ENCODE measurements around the gene PRDM16.

The PRDM16 gene

GRCh38 chr1:3120994-3121393, 52.0 kb downstream of the PRDM16 start:
- no peaks in the 10 kb centered on the region for H3K36me3 ChIP-seq (ENCODE audit: control insufficient read depth, insufficient read depth, low read length)
- H3K4me1 ChIP-seq (ENCODE audit: control insufficient read depth, insufficient read depth, low read length) = peaks cover 1% of the 10 kb centered on the region
- H3K9ac ChIP-seq (ENCODE audit: low read length) = no peak overlapping the region
- H3K4me3 ChIP-seq (ENCODE audit: low read length) = no peak overlapping the region
- no peaks in the 10 kb centered on the region for H3K27me3 ChIP-seq (ENCODE audit: control insufficient read depth, insufficient read depth, low read length)
- no peaks in the 10 kb centered on the region for H3K9me3 ChIP-seq (ENCODE audit: control insufficient read depth, low read length)

GRCh38 chr1:3121401-3122210, 52.6 kb downstream of the PRDM16 start:
- no peak overlapping the region for H3K9ac ChIP-seq (ENCODE audit: low read length)
- H3K27me3 ChIP-seq (ENCODE audit: control insufficient read depth, insufficient read depth, low read length) = no peaks in the 10 kb centered on the region
- H3K4me1 ChIP-seq (ENCODE audit: control insufficient read depth, insufficient read depth, low read length) = peaks cover 7% of the 10 kb centered on the region
- H3K36me3 ChIP-seq (ENCODE audit: control insufficient read depth, insufficient read depth, low read length) = no peaks in the 10 kb centered on the region
- no peaks in the 10 kb centered on the region for H3K9me3 ChIP-seq (ENCODE audit: control insufficient read depth, low read length)
- H3K4me3 ChIP-seq (ENCODE audit: low read length) = no peak overlapping the region

GRCh38 chr1:3122311-3122710, 53.3 kb downstream of the PRDM16 start:
- H3K4me1 ChIP-seq (ENCODE audit: control insufficient read depth, insufficient read depth, low read length) = peaks cover 14% of the 10 kb centered on the region
- H3K9ac ChIP-seq (ENCODE audit: low read length) = no peak overlapping the region
- H3K9me3 ChIP-seq (ENCODE audit: control insufficient read depth, low read length) = no peaks in the 10 kb centered on the region
- no peak overlapping the region for H3K4me3 ChIP-seq (ENCODE audit: low read length)
- no peaks in the 10 kb centered on the region for H3K27me3 ChIP-seq (ENCODE audit: control insufficient read depth, insufficient read depth, low read length)
- H3K36me3 ChIP-seq (ENCODE audit: control insufficient read depth, insufficient read depth, low read length) = no peaks in the 10 kb centered on the region

- H3K9me3 ChIP-seq (ENCODE audit: control insufficient read depth, low read length) = no peaks in the 10 kb centered on the region
- peaks cover 27% of the 10 kb centered on the region for H3K4me1 ChIP-seq (ENCODE audit: control insufficient read depth, insufficient read depth, low read length)
- H3K9ac ChIP-seq (ENCODE audit: low read length) = no peak overlapping the region
- H3K27me3 ChIP-seq (ENCODE audit: control insufficient read depth, insufficient read depth, low read length) = no peaks in the 10 kb centered on the region
- H3K4me3 ChIP-seq (ENCODE audit: low read length) = no peak overlapping the region
- H3K36me3 ChIP-seq (ENCODE audit: control insufficient read depth, insufficient read depth, low read length) = no peaks in the 10 kb centered on the region
These were observed 55.2 kb downstream of the PRDM16 start for GRCh38 chr1:3124246-3124645.

GRCh38 chr1:3125078-3125477, 56.1 kb downstream of the PRDM16 start:
- H3K4me1 ChIP-seq (ENCODE audit: control insufficient read depth, insufficient read depth, low read length) = peaks cover 31% of the 10 kb centered on the region
- no peaks in the 10 kb centered on the region for H3K36me3 ChIP-seq (ENCODE audit: control insufficient read depth, insufficient read depth, low read length)
- H3K27me3 ChIP-seq (ENCODE audit: control insufficient read depth, insufficient read depth, low read length) = no peaks in the 10 kb centered on the region
- no peak overlapping the region for H3K9ac ChIP-seq (ENCODE audit: low read length)
- no peaks in the 10 kb centered on the region for H3K9me3 ChIP-seq (ENCODE audit: control insufficient read depth, low read length)
- no peak overlapping the region for H3K4me3 ChIP-seq (ENCODE audit: low read length)

- Histone ChIP-seq H3K9ac (ENCODE audit: low read length) (no peak overlapping the region), H3K36me3 (ENCODE audit: control insufficient read depth, insufficient read depth, low read length) (no peaks in the 10 kb centered on the region), H3K27me3 (ENCODE audit: control insufficient read depth, insufficient read depth, low read length) (no peaks in the 10 kb centered on the region), H3K9me3 (ENCODE audit: control insufficient read depth, low read length) (no peaks in the 10 kb centered on the region), H3K4me3 (ENCODE audit: low read length) (no peak overlapping the region), H3K4me1 (ENCODE audit: control insufficient read depth, insufficient read depth, low read length) (peaks cover 32% of the 10 kb centered on the region)
These were observed 56.8 kb downstream of the PRDM16 start for GRCh38 chr1:3125546-3126368.

- H3K27me3 ChIP-seq (ENCODE audit: control insufficient read depth, insufficient read depth, low read length) = no peaks in the 10 kb centered on the region
- peaks cover 38% of the 10 kb centered on the region for H3K4me1 ChIP-seq (ENCODE audit: control insufficient read depth, insufficient read depth, low read length)
- H3K36me3 ChIP-seq (ENCODE audit: control insufficient read depth, insufficient read depth, low read length) = no peaks in the 10 kb centered on the region
- H3K9me3 ChIP-seq (ENCODE audit: control insufficient read depth, low read length) = no peaks in the 10 kb centered on the region
- H3K4me3 ChIP-seq (ENCODE audit: low read length) = no peak overlapping the region
- H3K9ac ChIP-seq (ENCODE audit: low read length) = no peak overlapping the region
These were observed 58.0 kb downstream of the PRDM16 start for GRCh38 chr1:3126756-3127678.

GRCh38 chr1:3127738-3128137, 58.7 kb downstream of the PRDM16 start:
- no peak overlapping the region for H3K9ac ChIP-seq (ENCODE audit: low read length)
- no peaks in the 10 kb centered on the region for H3K36me3 ChIP-seq (ENCODE audit: control insufficient read depth, insufficient read depth, low read length)
- no peaks in the 10 kb centered on the region for H3K9me3 ChIP-seq (ENCODE audit: control insufficient read depth, low read length)
- no peak overlapping the region for H3K4me3 ChIP-seq (ENCODE audit: low read length)
- no peaks in the 10 kb centered on the region for H3K27me3 ChIP-seq (ENCODE audit: control insufficient read depth, insufficient read depth, low read length)
- H3K4me1 ChIP-seq (ENCODE audit: control insufficient read depth, insufficient read depth, low read length) = peaks cover 45% of the 10 kb centered on the region

GRCh38 chr1:3128431-3129132, 59.6 kb downstream of the PRDM16 start:
- no peak overlapping the region for H3K9ac ChIP-seq (ENCODE audit: low read length)
- H3K9me3 ChIP-seq (ENCODE audit: control insufficient read depth, low read length) = no peaks in the 10 kb centered on the region
- no peaks in the 10 kb centered on the region for H3K36me3 ChIP-seq (ENCODE audit: control insufficient read depth, insufficient read depth, low read length)
- no peak overlapping the region for H3K4me3 ChIP-seq (ENCODE audit: low read length)
- H3K27me3 ChIP-seq (ENCODE audit: control insufficient read depth, insufficient read depth, low read length) = no peaks in the 10 kb centered on the region
- H3K4me1 ChIP-seq (ENCODE audit: control insufficient read depth, insufficient read depth, low read length) = peaks cover 53% of the 10 kb centered on the region

- Histone ChIP-seq H3K4me1 (ENCODE audit: control insufficient read depth, insufficient read depth, low read length) (peaks cover 59% of the 10 kb centered on the region), H3K36me3 (ENCODE audit: control insufficient read depth, insufficient read depth, low read length) (no peaks in the 10 kb centered on the region), H3K4me3 (ENCODE audit: low read length) (no peak overlapping the region), H3K27me3 (ENCODE audit: control insufficient read depth, insufficient read depth, low read length) (no peaks in the 10 kb centered on the region), H3K9me3 (ENCODE audit: control insufficient read depth, low read length) (no peaks in the 10 kb centered on the region), H3K9ac (ENCODE audit: low read length) (no peak overlapping the region)
These were observed 60.1 kb downstream of the PRDM16 start for GRCh38 chr1:3129133-3129490.

- Histone ChIP-seq H3K9ac (ENCODE audit: low read length) (no peak overlapping the region), H3K27me3 (ENCODE audit: control insufficient read depth, insufficient read depth, low read length) (no peaks in the 10 kb centered on the region), H3K4me1 (ENCODE audit: control insufficient read depth, insufficient read depth, low read length) (peaks cover 70% of the 10 kb centered on the region), H3K36me3 (ENCODE audit: control insufficient read depth, insufficient read depth, low read length) (no peaks in the 10 kb centered on the region), H3K4me3 (ENCODE audit: low read length) (no peak overlapping the region), H3K9me3 (ENCODE audit: control insufficient read depth, low read length) (no peaks in the 10 kb centered on the region)
These were observed 61.3 kb downstream of the PRDM16 start for GRCh38 chr1:3130268-3130667.
